ENCODE data around the gene JAK2. TPM values are rescaled to one million over a fixed set of nuclear protein-coding genes. Genes with fewer than 3 reads are reported as not detected.
A peak's percentile ranks its signal among the peaks of the same experiment; 100 is the strongest.

Gene JAK2
- total RNA-seq, 1 donor from 2014 or later, result 28.7 TPM

DNA sequence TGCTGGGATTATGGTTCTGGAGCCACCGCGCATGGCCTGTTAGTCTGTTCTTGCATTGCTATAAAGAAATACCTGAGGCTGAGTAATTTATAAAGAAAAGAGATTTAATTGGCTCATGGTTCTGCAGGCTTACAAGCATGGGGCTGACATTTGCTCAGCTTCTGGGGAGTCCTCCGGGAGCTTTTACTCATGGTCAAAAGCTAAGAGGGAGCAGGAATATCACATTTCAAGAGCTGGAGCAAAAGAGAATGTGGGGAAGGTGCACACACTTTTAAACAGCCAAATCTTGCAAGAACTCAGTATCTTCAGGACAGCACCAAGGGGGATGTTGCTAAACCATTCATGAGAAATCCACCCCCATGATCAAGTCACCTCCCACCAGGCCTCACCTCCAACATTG lies 12.1 kb downstream of the JAK2 start:
- peaks cover 29% of the 10 kb centered on the region for H3K9me3 ChIP-seq (replicated peaks)
- intact Hi-C loops (cut with micrococcal nuclease), result no loop called here
- no peaks in the 10 kb centered on the region for H3K27me3 ChIP-seq (ENCODE audit: low read depth)
- H3K27ac ChIP-seq (replicated peaks), result no peak overlapping the region
- H3K36me3 ChIP-seq, result peaks cover 35% of the 10 kb centered on the region
- no peak overlapping the region for H3K4me3 ChIP-seq
- TF ChIP-seq, protein P1, sequence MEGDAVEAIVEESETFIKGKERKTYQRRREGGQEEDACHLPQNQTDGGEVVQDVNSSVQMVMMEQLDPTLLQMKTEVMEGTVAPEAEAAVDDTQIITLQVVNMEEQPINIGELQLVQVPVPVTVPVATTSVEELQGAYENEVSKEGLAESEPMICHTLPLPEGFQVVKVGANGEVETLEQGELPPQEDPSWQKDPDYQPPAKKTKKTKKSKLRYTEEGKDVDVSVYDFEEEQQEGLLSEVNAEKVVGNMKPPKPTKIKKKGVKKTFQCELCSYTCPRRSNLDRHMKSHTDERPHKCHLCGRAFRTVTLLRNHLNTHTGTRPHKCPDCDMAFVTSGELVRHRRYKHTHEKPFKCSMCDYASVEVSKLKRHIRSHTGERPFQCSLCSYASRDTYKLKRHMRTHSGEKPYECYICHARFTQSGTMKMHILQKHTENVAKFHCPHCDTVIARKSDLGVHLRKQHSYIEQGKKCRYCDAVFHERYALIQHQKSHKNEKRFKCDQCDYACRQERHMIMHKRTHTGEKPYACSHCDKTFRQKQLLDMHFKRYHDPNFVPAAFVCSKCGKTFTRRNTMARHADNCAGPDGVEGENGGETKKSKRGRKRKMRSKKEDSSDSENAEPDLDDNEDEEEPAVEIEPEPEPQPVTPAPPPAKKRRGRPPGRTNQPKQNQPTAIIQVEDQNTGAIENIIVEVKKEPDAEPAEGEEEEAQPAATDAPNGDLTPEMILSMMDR (IDR thresholded peaks at IDR 0.05; ENCODE audit: borderline replicate concordance), result no peak
- DNase-seq, result no peak
- no peaks in the 10 kb centered on the region for H3K4me1 ChIP-seq

DNA sequence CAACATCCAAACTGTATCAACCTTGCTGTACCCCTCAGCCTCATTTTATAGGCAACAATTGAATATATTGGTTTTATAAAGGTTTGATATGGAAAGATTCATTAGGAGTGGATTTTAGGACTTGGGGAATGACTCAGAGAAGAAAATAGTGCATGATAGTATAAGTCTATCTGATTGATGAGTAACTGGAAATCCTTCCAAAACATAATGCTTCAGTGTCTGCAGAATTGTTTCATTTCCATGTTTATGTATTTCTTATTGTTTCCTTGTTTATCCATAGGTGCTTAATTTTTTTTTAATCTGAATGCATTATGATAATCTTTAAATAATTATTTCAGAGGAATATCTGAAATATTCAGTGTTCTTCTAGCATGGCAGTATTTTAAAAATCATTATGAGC lies 12.6 kb downstream of the JAK2 start:
- H3K9me3 ChIP-seq (replicated peaks), result peaks cover 28% of the 10 kb centered on the region
- no peaks in the 10 kb centered on the region for H3K4me1 ChIP-seq
- intact Hi-C loops (cut with micrococcal nuclease), result no loop called here
- no peaks in the 10 kb centered on the region for H3K27me3 ChIP-seq (ENCODE audit: low read depth)
- H3K4me3 ChIP-seq, result no peak overlapping the region
- DNase-seq, result no peak
- H3K27ac ChIP-seq (replicated peaks), result no peak overlapping the region
- TF ChIP-seq, protein P1 (IDR thresholded peaks at IDR 0.05; ENCODE audit: borderline replicate concordance), result no peak
- peaks cover 30% of the 10 kb centered on the region for H3K36me3 ChIP-seq

DNA sequence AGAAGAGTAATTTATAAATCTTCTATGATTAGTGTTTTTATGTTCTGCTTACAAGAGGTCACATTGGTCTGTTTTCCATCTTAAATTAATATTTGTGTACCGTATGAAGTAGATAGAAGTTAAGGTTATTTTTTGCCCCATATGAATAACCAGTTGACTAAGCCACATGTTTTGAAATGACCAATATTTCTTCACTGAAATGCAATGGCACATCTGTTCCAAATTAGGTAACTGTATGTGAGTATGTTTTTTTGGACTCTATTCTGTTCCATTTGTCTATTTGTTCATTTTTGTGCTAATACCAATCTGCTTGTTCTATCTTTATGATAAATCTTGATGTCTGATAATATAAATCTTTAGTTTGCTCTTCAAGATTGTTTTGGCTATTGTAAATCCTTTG lies 17.7 kb downstream of the JAK2 start:
- H3K36me3 ChIP-seq, result peaks cover 27% of the 10 kb centered on the region
- no peaks in the 10 kb centered on the region for H3K4me1 ChIP-seq
- H3K9me3 ChIP-seq (replicated peaks), result peaks cover 49% of the 10 kb centered on the region
- intact Hi-C loops (cut with micrococcal nuclease), result no loop called here
- no peak overlapping the region for H3K4me3 ChIP-seq
- no peak for DNase-seq
- no peak overlapping the region for H3K27ac ChIP-seq (replicated peaks)
- H3K27me3 ChIP-seq (ENCODE audit: low read depth), result no peaks in the 10 kb centered on the region
- TF ChIP-seq, protein P1 (IDR thresholded peaks at IDR 0.05; ENCODE audit: borderline replicate concordance), result no peak

DNA sequence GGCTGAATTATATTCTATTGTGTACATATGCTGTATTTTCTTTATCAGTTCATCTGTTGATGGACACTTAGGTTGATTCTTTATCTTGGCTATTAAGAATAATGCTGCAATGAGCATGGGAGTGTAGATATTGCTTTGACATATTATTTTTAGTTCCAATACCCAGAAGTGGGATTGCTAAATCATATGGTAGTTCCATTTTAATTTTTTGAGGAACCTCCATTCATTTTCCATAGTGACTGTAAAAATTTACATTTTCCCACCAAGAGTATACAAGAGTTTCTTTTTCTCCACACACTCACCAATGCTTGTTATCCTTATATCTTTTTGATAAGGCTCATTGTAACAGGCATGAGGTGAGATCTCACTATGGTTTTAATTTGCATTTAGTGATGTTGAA lies 19.4 kb downstream of the JAK2 start:
- H3K27ac ChIP-seq (replicated peaks), result no peak overlapping the region
- peaks cover 24% of the 10 kb centered on the region for H3K36me3 ChIP-seq
- H3K4me3 ChIP-seq, result no peak overlapping the region
- TF ChIP-seq, protein P1 (IDR thresholded peaks at IDR 0.05; ENCODE audit: borderline replicate concordance), result no peak
- H3K4me1 ChIP-seq, result peaks cover 13% of the 10 kb centered on the region
- intact Hi-C loops (cut with micrococcal nuclease), result no loop called here
- H3K9me3 ChIP-seq (replicated peaks), result peaks cover 49% of the 10 kb centered on the region
- no peak for DNase-seq
- no peaks in the 10 kb centered on the region for H3K27me3 ChIP-seq (ENCODE audit: low read depth)

DNA sequence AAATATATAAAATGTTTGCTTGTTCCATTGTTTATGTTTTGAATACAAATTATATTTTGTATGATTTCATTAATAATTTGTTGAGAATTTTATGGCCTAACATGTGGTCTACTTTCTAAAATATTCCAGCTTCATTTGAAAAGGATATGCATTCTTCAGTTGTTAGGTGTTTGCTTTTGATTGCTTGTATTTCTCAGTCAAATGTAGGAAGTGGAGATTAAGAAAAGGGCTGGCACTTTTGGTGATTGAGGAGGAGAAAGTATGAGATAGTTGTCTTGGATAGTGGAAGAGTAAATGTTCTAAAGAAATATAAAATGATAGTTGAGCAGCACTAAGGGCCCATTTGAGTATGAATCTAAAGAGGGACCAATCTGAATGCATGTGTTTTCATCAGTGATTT lies 23.1 kb downstream of the JAK2 start:
- no peak for DNase-seq
- intact Hi-C loops (cut with micrococcal nuclease), result no loop called here
- Histone ChIP-seq H3K4me3 (no peak overlapping the region), H3K9me3 (replicated peaks) (peaks cover 23% of the 10 kb centered on the region), H3K27ac (replicated peaks) (no peak overlapping the region), H3K27me3 (ENCODE audit: low read depth) (no peaks in the 10 kb centered on the region), H3K4me1 (peaks cover 23% of the 10 kb centered on the region), H3K36me3 (peaks cover 6% of the 10 kb centered on the region)
- TF ChIP-seq, protein P1 (IDR thresholded peaks at IDR 0.05; ENCODE audit: borderline replicate concordance), result no peak

DNA sequence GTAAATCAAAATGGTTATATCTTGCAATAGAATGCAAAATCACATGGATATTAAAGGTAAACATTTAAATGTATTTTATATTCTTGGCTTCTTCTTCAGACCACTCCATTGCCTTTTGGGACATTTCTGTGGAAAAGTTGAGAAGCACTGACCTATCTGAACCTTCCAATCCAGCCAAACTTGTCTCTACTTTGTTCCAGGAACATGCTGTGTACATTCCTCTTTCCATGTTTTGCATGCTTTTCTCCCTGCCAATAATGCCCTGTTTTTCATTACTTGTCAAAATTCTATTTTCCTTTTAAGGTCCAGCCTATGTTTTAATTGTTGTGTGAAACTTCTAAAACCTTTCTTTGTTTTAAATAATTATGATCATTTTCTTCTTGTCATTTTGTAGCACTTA lies 28.3 kb downstream of the JAK2 start:
- Histone ChIP-seq H3K4me3 (no peak overlapping the region), H3K27ac (replicated peaks) (peak overlapping the region; percentile 41), H3K27me3 (ENCODE audit: low read depth) (no peaks in the 10 kb centered on the region), H3K36me3 (peaks cover 4% of the 10 kb centered on the region), H3K4me1 (peaks cover 46% of the 10 kb centered on the region), H3K9me3 (replicated peaks) (peaks cover 9% of the 10 kb centered on the region)
- DNase-seq, result no peak
- intact Hi-C loops (cut with micrococcal nuclease), result no loop called here
- TF ChIP-seq, protein P1 (IDR thresholded peaks at IDR 0.05; ENCODE audit: borderline replicate concordance), result no peak
